ENCODE results near the gene GALNT17.

GRCh38 chr7:71298378-71298777, 166.4 kb downstream of the GALNT17 start:
- TF ChIP-seq CTCF (IDR thresholded peaks at IDR 0.05) = no peak
- no peak for TF ChIP-seq POLR2AphosphoS5 (IDR thresholded peaks at IDR 0.05; ENCODE audit: low read depth, low read length)
- TF ChIP-seq TCF7L2 (IDR thresholded peaks at IDR 0.05; ENCODE audit: low read depth, low read length) = no peak
- TF ChIP-seq SIN3A (IDR thresholded peaks at IDR 0.05; ENCODE audit: borderline replicate concordance, insufficient read depth, low read depth, low read length) = no peak
- no peak for TF ChIP-seq REST (IDR thresholded peaks at IDR 0.05; ENCODE audit: insufficient read depth in 1 of 2, low read depth in 2 of 2, low read length in 1 of 2)
